Naive thymus-derived CD4-positive, alpha-beta T cell (primary cell): ENCODE results near the gene SLC25A2. TPM values are rescaled to one million over a fixed set of nuclear protein-coding genes. Genes with fewer than 3 reads are reported as not detected.

Experiments
- ATAC-seq: fragments of 150-1000 bp; cut with Tn5 transposase; 2 replicates; pipeline ENCODE4 v1.10.0; 2021; ENCODE audit warnings: mild to moderate bottlenecking, moderate library complexity
- CTCF ChIA-PET: fragments of 350-600 bp; sonication (Branson Sonifier 250); formaldehyde crosslinking; loops from one replicate; lab custom pipeline; 2021; ENCODE audit warnings: antibody characterized with exemption; lab: Charles Lee
- POLR2A ChIA-PET: fragments of 350-600 bp; sonication (Branson Sonifier 250); formaldehyde crosslinking; loops from one replicate; lab custom pipeline; 2021; ENCODE audit warnings: antibody characterized with exemption, inconsistent platforms; lab: Charles Lee
- DNase-seq, 9 donors: peaks; one replicate each; pipeline versions ENCODE4 v3.0.0 to v3.0.0-alpha.2; 2020 to 2022; ENCODE audit warnings: mixed read lengths in 1 of 9
- H3K27ac ChIP-seq: one replicate; pipeline ENCODE4 v1.7.0; 2013; ENCODE audit warnings: mild to moderate bottlenecking, low read depth, low read length, moderate library complexity
- H3K27me3 ChIP-seq, 2 donors: one replicate each; pipeline ENCODE4 v1.7.0; 2013; ENCODE audit warnings: low read length in 2 of 2, mild to moderate bottlenecking in 2 of 2, moderate library complexity in 2 of 2; ENCODE audit not compliant: control insufficient read depth in 2 of 2, insufficient read depth in 2 of 2
- H3K36me3 ChIP-seq, 3 experiments: 1 replicate in 2 of 3; 2 replicates in 1 of 3; pipeline ENCODE4 v1.7.0; 2013; ENCODE audit warnings: low read length in 3 of 3, mild to moderate bottlenecking in 3 of 3, moderate library complexity in 1 of 3; ENCODE audit not compliant: insufficient read depth in 3 of 3, control insufficient read depth in 2 of 3
- H3K4me1 ChIP-seq, 2 donors: one replicate each; pipeline ENCODE4 v1.7.0; 2013; ENCODE audit warnings: low read length in 2 of 2, mild to moderate bottlenecking in 2 of 2, moderate library complexity in 1 of 2; ENCODE audit not compliant: control insufficient read depth in 2 of 2, insufficient read depth in 2 of 2
- H3K4me3 ChIP-seq: 2 replicates; pipeline ENCODE4 v1.7.0; 2013; ENCODE audit warnings: mild to moderate bottlenecking, low read length
- H3K9me3 ChIP-seq, 3 experiments: 1 replicate in 2 of 3; 2 replicates in 1 of 3; pipeline ENCODE4 v1.7.0; 2013; ENCODE audit warnings: low read length in 3 of 3; ENCODE audit not compliant: control insufficient read depth in 2 of 3
- H3K27ac Mint-ChIP-seq, 9 donors: one replicate each; pipeline ENCODE4 v1.8.0; 2020 to 2022; ENCODE audit warnings: mixed read lengths in 9 of 9, mild to moderate bottlenecking in 8 of 9, moderate library complexity in 5 of 9, inconsistent platforms in 2 of 9
- H3K27me3 Mint-ChIP-seq, 5 donors: one replicate each; pipeline ENCODE4 v1.8.0; 2021 to 2022; ENCODE audit warnings: mixed read lengths in 5 of 5, mild to moderate bottlenecking in 1 of 5
- H3K36me3 Mint-ChIP-seq, 5 donors: one replicate each; pipeline ENCODE4 v1.8.0; 2020 to 2022; ENCODE audit warnings: mixed read lengths in 5 of 5, mild to moderate bottlenecking in 3 of 5, inconsistent platforms in 1 of 5
- H3K4me1 Mint-ChIP-seq, 7 donors: one replicate each; pipeline ENCODE4 v1.8.0; 2020 to 2022; ENCODE audit warnings: mixed read lengths in 7 of 7, mild to moderate bottlenecking in 3 of 7, inconsistent platforms in 1 of 7
- H3K4me3 Mint-ChIP-seq, 10 donors: one replicate each; pipeline ENCODE4 v1.8.0; 2020 to 2022; ENCODE audit warnings: mild to moderate bottlenecking in 10 of 10, mixed read lengths in 10 of 10, moderate library complexity in 6 of 10, inconsistent platforms in 2 of 10
- H3K9me3 Mint-ChIP-seq, 11 donors: one replicate each; pipeline ENCODE4 v1.8.0; 2020 to 2022; ENCODE audit warnings: mixed read lengths in 11 of 11, mild to moderate bottlenecking in 4 of 11, inconsistent platforms in 1 of 11, moderate library complexity in 1 of 11
- intact Hi-C, 2 donors: fragments of 100-400 bp; cut with micrococcal nuclease; formaldehyde crosslinking; loops; one replicate each; pipeline ENCODE4 v1.15.1; 2023
- polyA plus RNA-seq, 2 donors: library from polyadenylated mRNA; unstranded; fragments of 300-500 nt; fragmentation: Illumina TruSeq; gene quantifications; one replicate each; pipeline ENCODE4 v1.2.3, GENCODE V29; 2021
- total RNA-seq, 6 experiments: library from RNA in 5 of 6; stranded (reverse) in 5 of 6; gene quantifications; 1 replicate in 5 of 6; 2 replicates in 1 of 6; pipeline ENCODE4 v1.2.3 and lab custom pipeline; 2021 to 2026

SLC25A2 gene
- total and polyA plus RNA-seq, 7 experiments from 2014 or later: 0.27 to 1.1 (median 0.38) TPM; not detected in 1

DNA sequence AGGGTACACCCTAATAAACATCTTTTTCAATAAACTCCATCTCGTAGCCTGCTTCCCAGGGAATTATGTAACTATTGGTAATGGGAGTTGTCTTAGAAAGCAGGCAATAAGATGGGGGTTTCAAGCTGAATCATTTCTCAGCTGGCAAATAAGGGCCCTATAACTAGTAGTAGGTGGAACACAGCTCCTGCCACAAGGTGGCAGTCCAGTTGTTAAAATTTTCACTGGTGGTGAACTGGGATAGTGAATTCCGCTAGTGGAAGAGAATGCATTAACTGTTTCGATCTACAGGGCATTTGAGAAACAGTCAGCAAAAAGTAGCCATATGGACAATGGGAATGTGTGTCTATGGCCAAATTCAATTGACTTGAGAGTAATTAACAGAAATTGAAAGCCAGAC lies 30.9 kb downstream of the SLC25A2 start:
- DNase-seq (no peak), ATAC-seq (no peak)
- Mint-ChIP-seq H3K27ac (no peak overlapping the region), H3K4me1 (no peaks in the 10 kb centered on the region), H3K27me3 (no peaks in the 10 kb centered on the region), H3K9me3 (peaks cover 9 to 100% (median 57%) of the 10 kb centered on the region in 11 donors), H3K36me3 (peaks cover 0 to 56% (median 25%) of the 10 kb centered on the region in 5 donors), H3K4me3 (no peak overlapping the region)
- ChIA-PET POLR2A (no interaction called here), CTCF (no interaction called here)
- H3K9me3 ChIP-seq: peaks cover 4 to 84% (median 18%) of the 10 kb centered on the region in 3 experiments
- no peaks in the 10 kb centered on the region for H3K27me3 ChIP-seq
- no peak overlapping the region for H3K27ac ChIP-seq
- intact Hi-C loops: no loop called here
- H3K4me1 ChIP-seq: no peaks in the 10 kb centered on the region
- H3K36me3 ChIP-seq: no peaks in the 10 kb centered on the region
- no peak overlapping the region for H3K4me3 ChIP-seq

DNA sequence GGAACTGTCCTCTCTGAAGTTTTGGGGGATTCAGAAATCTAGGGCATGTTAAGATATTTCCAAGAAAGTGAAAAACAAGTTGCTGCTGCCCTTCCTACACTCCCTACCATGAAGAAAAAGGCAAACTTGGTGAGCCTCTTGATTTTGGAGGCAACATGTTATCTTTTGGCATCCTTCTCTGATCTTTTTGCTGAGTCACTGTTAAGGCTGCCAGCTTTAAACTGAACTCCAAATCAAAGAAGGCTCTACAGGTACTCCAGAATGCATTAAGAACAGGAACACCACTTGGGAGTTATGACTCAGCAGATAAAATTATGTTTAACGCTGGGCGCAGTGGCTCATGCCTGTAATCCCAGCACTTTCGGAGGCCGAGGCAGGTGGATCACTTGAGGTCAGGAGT lies 34.7 kb downstream of the SLC25A2 start:
- Histone ChIP-seq H3K27me3 (no peaks in the 10 kb centered on the region), H3K36me3 (no peaks in the 10 kb centered on the region), H3K4me1 (no peaks in the 10 kb centered on the region), H3K4me3 (no peak overlapping the region), H3K9me3 (peaks cover 4 to 87% (median 20%) of the 10 kb centered on the region in 3 experiments), H3K27ac (no peak overlapping the region)
- ATAC-seq (no peak), DNase-seq (no peak)
- H3K4me3 Mint-ChIP-seq: no peak overlapping the region
- ChIA-PET POLR2A (no interaction called here), CTCF (no interaction called here)
- H3K9me3 Mint-ChIP-seq: peaks cover 10 to 100% (median 61%) of the 10 kb centered on the region in 11 donors
- no peaks in the 10 kb centered on the region for H3K27me3 Mint-ChIP-seq
- H3K27ac Mint-ChIP-seq: no peak overlapping the region
- intact Hi-C loops: no loop called here
- H3K4me1 Mint-ChIP-seq: no peaks in the 10 kb centered on the region
- H3K36me3 Mint-ChIP-seq: peaks cover 0 to 71% (median 32%) of the 10 kb centered on the region in 5 donors

DNA sequence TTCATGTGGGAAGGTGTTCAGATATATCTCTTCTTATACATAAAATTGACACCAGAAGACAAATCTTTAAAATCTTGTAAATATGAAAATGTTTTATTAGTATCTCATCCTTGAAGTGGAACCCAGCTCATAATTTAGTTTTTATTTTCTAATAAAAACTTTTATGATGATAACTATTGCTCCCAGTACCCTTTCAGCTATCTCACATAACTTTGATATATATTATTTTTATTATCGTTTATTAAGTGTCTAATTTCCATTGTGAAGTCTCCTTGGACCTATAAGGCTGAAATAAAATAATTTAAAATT lies 42.7 kb downstream of the SLC25A2 start:
- ATAC-seq (no peak), DNase-seq (no peak)
- Histone ChIP-seq H3K4me1 (no peaks in the 10 kb centered on the region), H3K27me3 (no peaks in the 10 kb centered on the region), H3K36me3 (no peaks in the 10 kb centered on the region), H3K27ac (no peak overlapping the region), H3K9me3 (peaks cover 14 to 88% (median 23%) of the 10 kb centered on the region in 3 experiments), H3K4me3 (no peak overlapping the region)
- Mint-ChIP-seq H3K36me3 (peaks cover 12 to 41% (median 12%) of the 10 kb centered on the region in 5 donors), H3K27ac (no peak overlapping the region), H3K27me3 (no peaks in the 10 kb centered on the region), H3K4me3 (no peak overlapping the region), H3K9me3 (peaks cover 10 to 100% (median 76%) of the 10 kb centered on the region in 11 donors), H3K4me1 (no peaks in the 10 kb centered on the region)
- ChIA-PET CTCF (no interaction called here), POLR2A (no interaction called here)
- intact Hi-C loops: no loop called here

DNA sequence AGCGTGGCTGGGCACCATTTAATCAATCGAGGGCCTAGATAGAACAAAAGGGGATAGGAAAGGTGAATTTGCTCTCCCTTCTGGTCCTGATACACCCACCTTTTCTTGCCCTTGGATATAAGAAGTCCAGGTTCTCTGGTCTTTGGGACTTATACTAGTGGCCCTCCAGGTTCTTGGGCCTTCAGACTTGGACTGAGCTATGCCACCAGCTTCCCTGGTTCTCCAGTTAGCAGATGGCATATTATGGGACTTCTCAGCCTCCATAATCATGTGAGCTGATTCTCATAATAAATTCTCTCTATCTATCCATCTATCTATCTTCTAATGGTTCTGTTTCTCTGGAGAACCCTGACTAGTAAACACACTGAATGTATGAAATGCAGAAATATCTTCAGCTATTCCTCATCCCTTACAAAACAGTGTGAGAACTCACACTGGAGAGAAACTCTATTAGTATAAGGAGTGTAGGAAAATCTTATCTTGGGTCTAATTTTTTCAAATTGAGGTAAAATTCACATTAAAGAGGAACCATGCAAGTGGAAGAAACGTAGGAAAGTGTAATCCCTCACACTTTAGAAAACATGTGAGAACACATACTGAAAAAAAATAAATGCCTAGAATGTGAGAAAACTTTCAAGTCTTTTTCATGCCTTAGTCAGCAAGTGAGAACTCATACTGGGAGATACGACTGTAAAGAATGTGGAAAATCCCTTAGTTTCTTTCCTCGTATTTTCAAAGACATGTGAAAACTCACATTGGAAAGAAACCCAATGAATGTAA lies 43.2 kb downstream of the SLC25A2 start:
- H3K9me3 Mint-ChIP-seq: peaks cover 5 to 100% (median 76%) of the 10 kb centered on the region in 11 donors
- no peak overlapping the region for H3K27ac Mint-ChIP-seq
- peaks cover 14 to 87% (median 23%) of the 10 kb centered on the region in 3 experiments for H3K9me3 ChIP-seq
- no peak overlapping the region for H3K4me3 Mint-ChIP-seq
- no peak overlapping the region for H3K4me3 ChIP-seq
- no peaks in the 10 kb centered on the region for H3K27me3 ChIP-seq
- POLR2A ChIA-PET: no interaction called here
- H3K36me3 ChIP-seq: no peaks in the 10 kb centered on the region
- ATAC-seq: no peak
- H3K27ac ChIP-seq: no peak overlapping the region
- no peaks in the 10 kb centered on the region for H3K4me1 ChIP-seq
- intact Hi-C loops: no loop called here
- DNase-seq: no peak
- H3K4me1 Mint-ChIP-seq: no peaks in the 10 kb centered on the region
- peaks cover 7 to 41% (median 12%) of the 10 kb centered on the region in 5 donors for H3K36me3 Mint-ChIP-seq
- CTCF ChIA-PET: no interaction called here
- no peaks in the 10 kb centered on the region for H3K27me3 Mint-ChIP-seq

DNA sequence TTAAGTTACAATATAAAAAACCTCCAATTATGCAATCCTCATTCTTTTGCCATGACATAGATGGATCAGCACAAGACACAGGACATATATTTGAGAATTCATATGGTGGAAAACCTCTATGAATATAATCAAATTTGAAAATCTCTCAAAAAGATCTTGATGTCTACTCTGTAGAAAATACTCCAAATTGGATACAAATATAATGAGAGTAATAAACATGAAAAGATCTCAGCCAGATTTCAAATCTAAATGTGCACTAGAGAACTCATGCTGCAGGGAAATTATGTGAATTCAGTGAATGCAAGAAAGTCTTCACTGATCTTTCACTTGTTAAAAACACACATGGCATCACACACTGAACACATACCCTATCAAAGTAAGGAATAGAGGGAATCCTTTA lies 44.9 kb downstream of the SLC25A2 start:
- ATAC-seq (no peak), DNase-seq (no peak)
- H3K27ac Mint-ChIP-seq: no peak overlapping the region
- POLR2A ChIA-PET: no interaction called here
- Histone ChIP-seq H3K4me1 (no peaks in the 10 kb centered on the region), H3K36me3 (no peaks in the 10 kb centered on the region), H3K9me3 (peaks cover 14 to 89% (median 26%) of the 10 kb centered on the region in 3 experiments), H3K4me3 (no peak overlapping the region), H3K27me3 (no peaks in the 10 kb centered on the region), H3K27ac (no peak overlapping the region)
- H3K4me3 Mint-ChIP-seq: no peak overlapping the region
- peaks cover 11 to 100% (median 80%) of the 10 kb centered on the region in 11 donors for H3K9me3 Mint-ChIP-seq
- intact Hi-C loops: no loop called here
- H3K4me1 Mint-ChIP-seq: no peaks in the 10 kb centered on the region
- peaks cover 0 to 46% (median 11%) of the 10 kb centered on the region in 5 donors for H3K36me3 Mint-ChIP-seq
- peaks cover 0 to 6% (median 0%) of the 10 kb centered on the region in 5 donors for H3K27me3 Mint-ChIP-seq
- CTCF ChIA-PET: interaction anchor here (0.7 kb wide), 1 partner anchor 254 kb away, joined by 3 read pairs; no protein-coding TSS in a partner anchor

DNA sequence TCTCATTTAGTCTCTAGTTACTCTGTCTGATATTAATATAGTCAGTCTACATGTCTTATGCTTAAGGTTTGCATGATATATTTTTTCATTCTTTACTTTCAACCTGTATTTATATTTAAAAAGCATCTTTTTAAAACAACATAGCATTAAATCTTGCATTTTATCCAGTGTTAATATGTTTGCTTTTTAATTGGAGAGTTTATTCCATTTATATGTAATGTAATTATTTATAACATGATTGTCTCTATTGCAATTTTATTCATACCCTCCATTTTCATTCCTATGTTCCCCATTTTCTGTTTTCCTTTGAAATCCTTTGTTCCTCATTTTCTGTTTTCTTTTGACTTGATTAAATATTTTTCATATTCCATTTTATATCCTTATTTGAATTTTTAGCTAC lies 45.4 kb downstream of the SLC25A2 start:
- Mint-ChIP-seq H3K27me3 (peaks cover 0 to 6% (median 0%) of the 10 kb centered on the region in 5 donors), H3K36me3 (peaks cover 0 to 44% (median 10%) of the 10 kb centered on the region in 5 donors), H3K9me3 (peaks cover 11 to 100% (median 78%) of the 10 kb centered on the region in 11 donors), H3K4me1 (no peaks in the 10 kb centered on the region), H3K4me3 (no peak overlapping the region), H3K27ac (no peak overlapping the region)
- DNase-seq (no peak), ATAC-seq (no peak)
- CTCF ChIA-PET: interaction anchor here (0.7 kb wide), 1 partner anchor 255 kb away, joined by 3 read pairs; no protein-coding TSS in a partner anchor
- Histone ChIP-seq H3K27ac (no peak overlapping the region), H3K36me3 (no peaks in the 10 kb centered on the region), H3K27me3 (no peaks in the 10 kb centered on the region), H3K9me3 (peaks cover 14 to 89% (median 26%) of the 10 kb centered on the region in 3 experiments), H3K4me1 (no peaks in the 10 kb centered on the region), H3K4me3 (no peak overlapping the region)
- POLR2A ChIA-PET: no interaction called here
- intact Hi-C loops: no loop called here
